ELR (cell line): Measurements from ENCODE around the gene BACH2.
"Not testable (repeated sequence)": the region's sequence is repeated elsewhere in the genome, so short reads cannot be mapped to it uniquely, and the experiment has no call there.

Experiments used
- DNase-seq: peaks from one replicate; pipeline ENCODE4 v3.0.0-alpha.2; 2015; ENCODE audit warnings: low read depth

BACH2 gene

GRCh38 chr6:89938014-89938413 lies 358.6 kb downstream of the BACH2 start:
- no peak for DNase-seq

- DNase-seq: no peak
These were observed 360.5 kb downstream of the BACH2 start for GRCh38 chr6:89936177-89936576.

DNA sequence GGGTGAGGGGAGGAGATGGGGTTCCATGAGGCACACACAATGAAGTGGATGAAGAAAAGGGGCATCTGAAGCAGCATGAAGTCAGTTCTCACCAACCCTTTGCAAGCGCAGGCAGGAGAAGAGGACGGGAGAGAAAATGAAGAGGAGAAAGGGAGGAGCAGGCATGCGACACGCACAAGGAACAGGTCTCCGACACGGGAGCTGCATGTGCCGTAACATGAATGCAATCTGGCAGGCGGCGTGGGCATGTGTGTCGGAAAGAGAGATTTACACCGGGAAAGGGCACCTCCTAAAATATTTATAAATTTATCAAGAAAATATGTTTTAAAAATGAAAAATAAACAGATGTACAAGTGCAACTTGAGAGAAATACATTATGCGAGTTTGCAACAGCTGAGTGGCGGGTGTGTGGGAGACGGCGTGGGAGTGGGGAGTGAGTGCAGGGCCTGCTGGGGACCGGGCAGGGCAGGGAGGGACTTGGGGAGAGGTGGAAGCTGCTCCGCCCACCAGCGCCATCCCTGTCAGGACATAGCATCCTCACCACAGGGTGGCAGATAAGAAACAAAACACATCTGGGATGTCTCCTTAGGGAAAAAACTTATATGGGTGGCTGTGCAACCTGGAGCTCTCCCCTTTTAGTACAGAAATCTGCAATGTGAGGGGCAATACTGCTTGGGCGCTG lies 361.8 kb downstream of the BACH2 start:
- no peak for DNase-seq

DNA sequence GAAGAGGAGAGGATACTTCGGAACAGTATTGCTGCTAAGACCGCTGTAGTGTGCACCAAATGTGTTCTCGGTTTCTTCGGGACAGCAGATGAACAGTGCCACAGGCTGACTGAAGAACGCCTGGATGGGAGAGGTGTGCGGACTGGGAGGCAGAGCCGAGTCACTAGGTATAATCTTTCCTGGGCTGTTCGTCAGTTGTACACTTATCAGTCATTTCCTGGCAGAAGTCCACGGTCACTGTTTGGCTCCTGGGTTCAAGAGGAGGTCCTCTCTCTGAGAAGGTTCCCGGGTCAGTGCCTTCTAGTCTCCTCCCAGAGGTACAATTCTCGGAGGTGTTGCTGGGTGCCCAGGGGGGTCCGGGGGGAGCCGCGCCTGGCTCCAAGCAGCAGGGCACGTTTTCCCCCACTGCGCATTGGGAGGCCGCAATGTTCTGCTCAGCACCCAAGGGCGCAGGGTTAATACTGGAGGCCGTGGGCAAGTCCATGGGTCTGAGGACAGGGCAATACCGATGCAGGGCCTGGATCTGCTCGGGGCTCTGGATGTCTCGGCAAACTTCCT lies 364.3 kb downstream of the BACH2 start:
- DNase-seq: no peak

DNA sequence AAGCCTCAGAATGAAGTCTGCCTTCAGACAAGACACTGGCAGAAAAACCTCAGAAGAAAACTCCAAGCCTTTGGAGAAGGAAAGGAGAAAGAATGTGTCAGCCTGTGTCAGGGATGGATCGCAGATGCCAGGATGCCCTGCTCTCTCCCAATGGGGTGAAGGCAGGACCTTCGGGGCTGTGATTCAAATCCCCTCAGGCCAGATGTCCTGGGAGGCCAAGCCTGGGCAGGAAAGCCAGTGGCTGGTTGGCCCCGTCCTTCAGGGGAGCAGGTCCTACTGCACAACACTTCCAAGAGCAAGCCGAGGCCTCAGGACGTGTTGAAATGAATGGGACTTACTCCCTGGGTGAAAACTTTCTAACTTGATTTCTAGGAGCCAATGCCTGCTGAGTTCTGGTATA lies 365.9 kb downstream of the BACH2 start:
- DNase-seq: no peak

- peak; percentile 59 for DNase-seq
These were observed 368.0 kb downstream of the BACH2 start for GRCh38 chr6:89928604-89929003.

GRCh38 chr6:89927791-89928550 lies 368.7 kb downstream of the BACH2 start:
- DNase-seq: peak; percentile 71

DNA sequence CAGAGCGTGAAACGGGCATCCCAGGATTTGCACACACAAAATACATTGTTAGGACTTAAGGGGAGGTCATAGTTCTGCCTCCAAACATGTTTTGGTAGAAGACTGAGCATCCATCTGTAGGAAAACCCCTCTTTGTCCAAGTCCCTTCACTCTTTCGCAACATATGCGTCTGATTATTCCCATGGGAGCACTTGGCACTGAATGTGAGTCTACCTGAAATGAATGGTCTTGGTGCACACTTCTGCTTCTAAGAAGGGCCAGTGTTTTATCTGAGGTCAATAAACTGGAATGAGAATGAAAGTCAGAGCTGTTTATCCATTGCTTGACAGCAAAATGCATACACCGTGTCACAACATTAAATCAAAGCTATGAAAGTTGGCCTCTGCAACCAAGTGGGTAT lies 369.4 kb downstream of the BACH2 start:
- DNase-seq: no peak

GRCh38 chr6:89925826-89926225 lies 370.8 kb downstream of the BACH2 start:
- DNase-seq: peak; percentile 83

- DNase-seq: no peak
These were observed 372.4 kb downstream of the BACH2 start for GRCh38 chr6:89924231-89924630.

DNA sequence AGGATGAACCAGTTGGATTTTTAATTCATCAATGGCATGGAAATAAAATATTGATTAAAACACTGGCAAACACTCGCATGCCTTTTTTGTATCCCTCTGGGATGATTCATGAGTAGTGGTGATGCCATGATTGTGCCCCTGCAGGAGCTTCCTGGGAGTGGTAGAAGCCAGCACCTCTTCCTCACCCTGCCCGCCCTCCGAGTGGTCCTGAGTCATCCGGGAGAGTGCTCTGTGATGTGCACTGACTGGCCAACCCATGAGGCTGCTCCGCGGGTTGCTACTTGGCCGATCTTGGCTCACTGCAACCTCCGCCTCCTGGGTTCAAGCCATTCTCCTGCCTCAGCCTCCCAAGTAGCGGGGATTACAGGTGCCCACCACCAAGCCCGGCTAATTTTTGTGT lies 375.0 kb downstream of the BACH2 start:
- DNase-seq: peak; percentile 58

GRCh38 chr6:89921197-89921596 lies 375.4 kb downstream of the BACH2 start:
- DNase-seq: no peak

- no peak for DNase-seq
These were observed 378.8 kb downstream of the BACH2 start for GRCh38 chr6:89917801-89918366.

GRCh38 chr6:89917216-89917615 lies 379.4 kb downstream of the BACH2 start:
- DNase-seq: no peak

DNA sequence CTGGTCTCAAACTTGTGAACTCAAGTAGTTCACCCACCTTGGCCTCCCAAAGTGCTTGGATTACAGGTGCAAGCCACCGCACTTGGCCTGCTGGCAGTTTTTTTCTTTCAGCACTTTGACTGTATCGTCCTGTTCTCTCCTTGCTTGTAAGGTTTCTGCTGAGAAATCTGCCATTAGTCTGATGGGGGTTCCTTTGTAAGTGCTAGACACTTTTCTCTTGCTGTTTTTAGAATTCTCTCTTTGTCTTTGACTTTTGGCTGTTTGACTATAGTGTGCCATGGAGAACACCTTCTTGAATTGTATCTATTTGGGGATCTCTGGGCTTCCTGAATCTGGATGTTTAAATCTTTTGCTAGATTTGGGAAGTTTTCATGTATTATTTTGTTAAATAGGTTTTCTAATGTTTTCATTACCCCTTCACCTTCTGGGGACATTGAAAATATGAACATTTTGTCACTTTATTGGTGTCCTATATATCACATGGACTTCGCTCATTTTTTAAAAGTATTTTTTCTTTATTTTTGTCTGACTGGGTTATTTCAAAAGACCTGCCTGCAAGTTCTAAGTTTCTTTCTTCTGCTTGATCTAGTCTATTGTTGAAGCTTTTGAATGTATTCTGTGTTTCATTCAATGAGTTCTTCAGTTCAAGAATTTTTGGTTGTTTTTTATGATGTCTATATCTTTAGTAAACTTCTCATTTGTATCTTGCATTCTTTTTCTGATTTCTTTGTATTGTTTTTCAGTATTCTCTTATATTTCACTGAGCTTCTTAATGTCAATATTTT lies 380.3 kb downstream of the BACH2 start:
- no peak for DNase-seq

GRCh38 chr6:89910902-89911240 lies 385.8 kb downstream of the BACH2 start:
- no peak for DNase-seq

DNA sequence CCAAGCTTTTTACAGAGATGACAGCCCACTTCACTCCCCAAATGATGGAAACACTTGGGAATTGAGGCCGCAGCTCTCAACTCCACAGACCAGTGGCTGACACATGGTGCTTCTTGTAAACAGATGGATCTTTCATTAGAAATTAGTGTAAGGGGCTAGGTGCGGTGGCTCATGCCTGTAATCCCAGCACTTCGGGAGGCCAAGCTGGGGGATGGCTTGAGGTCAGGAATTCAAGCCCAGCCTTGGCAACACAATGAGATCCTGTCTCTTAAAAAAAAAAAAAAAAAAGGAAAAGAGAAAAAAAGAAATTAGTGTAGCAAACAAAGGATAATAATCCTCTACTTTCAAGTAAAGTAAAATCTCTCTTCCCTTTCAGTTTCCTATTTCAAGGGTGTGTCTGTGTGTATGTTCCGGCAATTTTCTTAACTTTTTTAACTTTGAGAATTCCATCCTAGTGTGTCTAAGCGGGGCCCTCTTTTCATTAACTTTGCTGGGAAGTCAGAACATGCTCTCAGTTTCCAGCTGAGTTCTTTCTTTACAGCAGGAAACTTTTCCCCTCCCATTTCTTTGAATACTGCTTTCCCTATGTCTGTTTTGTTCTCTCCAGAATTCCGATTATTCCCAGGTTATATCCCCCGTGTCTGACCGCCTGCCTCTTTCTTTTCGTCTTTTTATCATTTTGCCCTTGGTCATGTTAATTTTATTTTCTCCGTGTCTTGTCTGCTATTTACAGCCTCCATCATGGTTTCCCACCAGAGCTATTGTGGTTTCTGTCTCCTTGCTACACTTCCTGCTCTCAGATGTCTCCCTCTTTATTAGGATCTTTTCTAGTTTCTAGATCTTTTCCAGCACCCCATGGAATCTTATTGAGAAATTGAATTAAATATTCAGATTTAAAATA lies 386.4 kb downstream of the BACH2 start:
- not testable (repeated sequence) for DNase-seq

GRCh38 chr6:89895276-89895874 lies 401.3 kb downstream of the BACH2 start:
- peak; percentile 49 for DNase-seq

DNA sequence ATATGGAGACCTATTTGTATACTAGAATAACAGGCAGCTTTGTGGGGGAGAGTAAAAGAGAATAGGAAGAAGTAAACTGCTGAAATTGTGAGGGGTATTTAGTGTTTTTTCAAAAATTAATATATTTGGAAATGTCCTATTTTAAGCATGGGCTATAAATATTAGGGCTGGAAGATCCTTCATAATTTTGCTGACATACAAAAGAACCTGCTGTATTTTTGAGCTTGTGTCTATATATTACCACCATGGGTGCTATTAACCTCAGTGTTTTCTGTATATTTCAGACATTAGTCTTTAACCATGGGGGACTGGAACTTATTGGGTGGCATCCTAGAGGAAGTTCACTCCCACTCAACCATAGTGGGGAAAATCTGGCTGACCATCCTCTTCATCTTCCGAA lies 402.5 kb downstream of the BACH2 start, which contains the start of gene GJA10:
Gene GJA10 (plus strand): TSS at position 301 of the 400 bp plus-strand sequence. CDS start 0 bp downstream, at position 301.
- DNase-seq: no peak

DNA sequence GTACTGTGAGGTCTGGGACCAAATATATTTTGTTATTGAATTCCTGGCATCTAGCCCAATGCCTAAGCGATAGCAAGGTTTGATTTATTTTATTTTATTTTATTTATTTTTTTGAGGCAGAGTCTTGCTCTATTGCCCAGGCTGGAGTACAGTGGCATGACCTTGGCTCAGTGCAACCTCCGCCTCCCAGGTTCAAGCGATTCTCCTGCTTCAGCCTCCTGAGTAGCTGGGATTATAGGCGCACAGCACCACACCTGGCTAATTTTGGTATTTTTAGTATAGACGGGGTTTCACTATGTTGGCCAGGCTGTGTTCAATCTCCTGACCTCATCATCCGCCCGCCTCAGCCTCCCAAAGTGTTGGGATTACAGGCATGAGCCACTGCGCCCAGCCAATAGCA lies 404.1 kb downstream of the BACH2 start:
- not testable (repeated sequence) for DNase-seq
